Mucosa of descending colon (tissue), 3 donors: ENCODE measurements around the gene ITFG1. TPM values are rescaled to one million over a fixed set of nuclear protein-coding genes. Genes with fewer than 3 reads are reported as not detected.

Experiments
- ATAC-seq: fragments of 200-7000 bp; cut with Tn5 transposase; one replicate; pipeline ENCODE4 v1.9.1; 2020; ENCODE audit warnings: mild to moderate bottlenecking, moderate library complexity
- DNase-seq, 3 donors: peaks; one replicate each; pipeline ENCODE4 v3.0.0-alpha.2; 2020
- H3K36me3 ChIP-seq: fragments of 200-600 bp; one replicate; pipeline ENCODE4 v1.8.0; 2021; ENCODE audit warnings: low read depth, mild to moderate bottlenecking
- H3K4me1 ChIP-seq: fragments of 200-600 bp; one replicate; pipeline ENCODE4 v1.8.0; 2021; ENCODE audit warnings: low read depth, mild to moderate bottlenecking
- H3K4me3 ChIP-seq: fragments of 200-600 bp; one replicate; pipeline ENCODE4 v1.8.0; 2021; ENCODE audit warnings: mild to moderate bottlenecking
- H3K9me3 ChIP-seq: fragments of 200-600 bp; one replicate; pipeline ENCODE4 v1.8.0; 2021; ENCODE audit warnings: mild to moderate bottlenecking
- intact Hi-C, 2 donors: fragments of 100-400 bp; cut with DNase I in 1 of 2; cut with micrococcal nuclease in 1 of 2; formaldehyde crosslinking; loops; one replicate each; pipeline versions ENCODE4 v1.11.0 to v1.11.1; 2022; cut with DNase I, micrococcal nuclease
- total RNA-seq, 3 donors: library from RNA; stranded (reverse); fragmentation: NEBNext Ultra II Directional in 2 of 3; extraction: Animal tissue kit (Norgen Biotek cat#: 25700) in 2 of 3; gene quantifications; one replicate each; pipeline versions ENCODE4 v1.2.1 to v1.2.4, GENCODE V29; 2021 to 2023
- TF ChIP-seq, protein P1 (sequence below): fragments of 200-600 bp; IDR thresholded peaks from one replicate; pipeline ENCODE4 v1.8.0; 2022; ENCODE audit warnings: antibody characterized with exemption, mild to moderate bottlenecking
- donor health status: DM: no; HTN: no; CAD: no; lungs with moderate emphysema.
- donor health status: DM: no; HTN: no; CAD: no.
- donor health status: DM: no; HTN: yes; CAD: no.

The ITFG1 gene
- total RNA-seq, 3 donors from 2014 or later: 53.7 to 82.7 (median 73.9) TPM

- no peaks in the 10 kb centered on the region for H3K9me3 ChIP-seq
- intact Hi-C loops: no loop called here
- no peak for ATAC-seq
- H3K4me3 ChIP-seq: no peak overlapping the region
- H3K4me1 ChIP-seq: no peaks in the 10 kb centered on the region
- H3K36me3 ChIP-seq: no peaks in the 10 kb centered on the region
- no peak for DNase-seq
- TF ChIP-seq, protein P1, sequence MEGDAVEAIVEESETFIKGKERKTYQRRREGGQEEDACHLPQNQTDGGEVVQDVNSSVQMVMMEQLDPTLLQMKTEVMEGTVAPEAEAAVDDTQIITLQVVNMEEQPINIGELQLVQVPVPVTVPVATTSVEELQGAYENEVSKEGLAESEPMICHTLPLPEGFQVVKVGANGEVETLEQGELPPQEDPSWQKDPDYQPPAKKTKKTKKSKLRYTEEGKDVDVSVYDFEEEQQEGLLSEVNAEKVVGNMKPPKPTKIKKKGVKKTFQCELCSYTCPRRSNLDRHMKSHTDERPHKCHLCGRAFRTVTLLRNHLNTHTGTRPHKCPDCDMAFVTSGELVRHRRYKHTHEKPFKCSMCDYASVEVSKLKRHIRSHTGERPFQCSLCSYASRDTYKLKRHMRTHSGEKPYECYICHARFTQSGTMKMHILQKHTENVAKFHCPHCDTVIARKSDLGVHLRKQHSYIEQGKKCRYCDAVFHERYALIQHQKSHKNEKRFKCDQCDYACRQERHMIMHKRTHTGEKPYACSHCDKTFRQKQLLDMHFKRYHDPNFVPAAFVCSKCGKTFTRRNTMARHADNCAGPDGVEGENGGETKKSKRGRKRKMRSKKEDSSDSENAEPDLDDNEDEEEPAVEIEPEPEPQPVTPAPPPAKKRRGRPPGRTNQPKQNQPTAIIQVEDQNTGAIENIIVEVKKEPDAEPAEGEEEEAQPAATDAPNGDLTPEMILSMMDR: no peak
Measured at GRCh38 chr16:47392081-47392480, 68.8 kb downstream of the ITFG1 start.

DNA sequence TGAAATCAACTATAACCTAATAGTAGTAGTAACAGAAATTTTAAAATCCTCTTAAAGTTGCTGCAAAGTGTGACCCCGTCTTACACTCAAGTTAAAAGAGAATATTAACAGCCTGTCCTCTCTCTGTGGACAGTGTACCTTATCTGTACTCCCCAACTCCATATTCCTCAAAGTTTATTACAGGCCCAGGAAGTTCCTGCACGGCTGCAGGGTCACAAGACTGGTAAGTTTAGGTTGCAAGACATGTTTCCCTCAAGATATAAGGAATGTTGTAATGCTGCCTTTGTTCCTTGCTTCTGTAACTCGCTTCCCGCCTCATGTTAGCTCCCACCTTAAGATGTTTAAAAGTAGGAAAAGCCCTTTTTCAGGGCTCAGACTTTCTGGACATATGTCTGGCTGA, 72.2 kb downstream of the ITFG1 start:
- Histone ChIP-seq H3K4me3 (no peak overlapping the region), H3K9me3 (no peaks in the 10 kb centered on the region), H3K36me3 (no peaks in the 10 kb centered on the region), H3K4me1 (no peaks in the 10 kb centered on the region)
- DNase-seq: no peak
- intact Hi-C loops: no loop called here
- ATAC-seq: no peak
- TF ChIP-seq, protein P1: no peak

DNA sequence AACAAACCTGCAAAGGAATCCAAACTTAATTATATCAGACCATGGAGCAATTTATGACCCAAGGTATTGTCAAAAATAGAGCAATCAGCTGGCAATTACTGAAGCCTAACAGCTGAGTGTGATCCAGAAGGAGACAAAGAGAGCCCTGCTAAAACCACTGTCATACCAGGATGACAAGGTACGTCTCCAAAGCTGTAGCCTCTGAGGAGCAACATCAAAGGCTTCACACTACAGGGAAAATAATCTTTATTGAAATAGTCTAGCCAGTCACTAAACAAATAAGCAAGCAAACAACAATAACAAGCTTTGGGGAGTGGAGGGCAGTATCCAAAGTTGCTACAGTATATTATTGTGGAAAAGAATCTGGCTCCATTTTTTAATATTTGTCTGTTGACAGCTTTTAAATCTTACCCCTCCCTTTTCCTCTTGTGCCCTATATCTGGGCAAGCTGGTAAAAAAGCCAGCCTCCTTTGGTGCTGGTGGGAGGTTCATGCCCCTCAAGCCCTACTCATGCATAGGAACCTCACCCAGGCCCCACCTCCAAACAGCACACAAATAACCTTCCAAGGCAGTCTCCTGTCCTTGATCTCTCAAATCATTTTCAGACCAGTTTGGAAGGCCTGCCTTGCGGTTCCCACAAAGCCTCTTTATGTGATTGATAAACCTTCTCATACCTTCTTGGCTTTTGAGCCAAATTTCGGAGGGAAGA, 73.7 kb downstream of the ITFG1 start:
- TF ChIP-seq, protein P1: no peak
- no peaks in the 10 kb centered on the region for H3K4me1 ChIP-seq
- intact Hi-C loops: no loop called here
- H3K9me3 ChIP-seq: no peaks in the 10 kb centered on the region
- DNase-seq (no peak), ATAC-seq (no peak)
- no peaks in the 10 kb centered on the region for H3K36me3 ChIP-seq
- no peak overlapping the region for H3K4me3 ChIP-seq

DNA sequence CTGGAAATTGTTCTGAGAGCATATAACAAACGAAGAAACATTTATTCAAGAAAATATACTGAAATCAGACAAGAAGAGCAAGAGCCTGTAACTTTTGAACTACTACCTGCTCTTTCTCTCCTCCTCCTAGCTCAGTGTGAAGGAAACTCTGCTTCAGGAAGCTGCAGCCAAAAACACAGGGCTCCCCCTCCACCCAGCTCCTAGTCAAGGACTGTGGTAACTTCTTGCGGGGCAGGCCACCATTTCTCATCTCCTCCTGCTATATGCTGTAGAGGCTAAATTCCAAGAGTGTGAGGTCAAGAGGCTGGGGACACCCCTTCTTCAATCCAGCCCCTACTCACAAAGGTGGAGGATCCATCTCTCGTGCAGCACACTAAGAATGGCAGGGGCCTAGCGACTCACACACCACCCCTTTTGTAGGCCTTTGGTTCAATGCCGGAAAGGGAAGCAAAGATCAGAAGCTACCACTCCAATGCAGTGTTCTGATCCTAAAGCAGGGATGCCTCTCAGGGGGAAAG, 74.6 kb downstream of the ITFG1 start:
- Histone ChIP-seq H3K4me3 (no peak overlapping the region), H3K36me3 (no peaks in the 10 kb centered on the region), H3K9me3 (no peaks in the 10 kb centered on the region), H3K4me1 (no peaks in the 10 kb centered on the region)
- TF ChIP-seq, protein P1: no peak
- no peak for DNase-seq
- no peak for ATAC-seq
- intact Hi-C loops: no loop called here

GRCh38 chr16:47382362-47382761, 78.5 kb downstream of the ITFG1 start:
- intact Hi-C loops: no loop called here
- no peak for ATAC-seq
- TF ChIP-seq, protein P1: no peak
- no peaks in the 10 kb centered on the region for H3K9me3 ChIP-seq
- no peaks in the 10 kb centered on the region for H3K36me3 ChIP-seq
- no peak overlapping the region for H3K4me3 ChIP-seq
- H3K4me1 ChIP-seq: no peaks in the 10 kb centered on the region
- DNase-seq: no peak
